GM19324 (cell line): ENCODE results near the gene CCDC152.
"Not testable (repeated sequence)": the region's sequence is repeated elsewhere in the genome, so short reads cannot be mapped to it uniquely, and the experiment has no call there.

Experiments
- ATAC-seq: cut with Tn5 transposase; IDR thresholded peaks from one replicate; pipeline ENCODE4 v1.9.1; 2021; ENCODE audit warnings: mild to moderate bottlenecking, moderate library complexity; ENCODE audit not compliant: unreplicated experiment, low FRiP score

The CCDC152 gene, protein sequence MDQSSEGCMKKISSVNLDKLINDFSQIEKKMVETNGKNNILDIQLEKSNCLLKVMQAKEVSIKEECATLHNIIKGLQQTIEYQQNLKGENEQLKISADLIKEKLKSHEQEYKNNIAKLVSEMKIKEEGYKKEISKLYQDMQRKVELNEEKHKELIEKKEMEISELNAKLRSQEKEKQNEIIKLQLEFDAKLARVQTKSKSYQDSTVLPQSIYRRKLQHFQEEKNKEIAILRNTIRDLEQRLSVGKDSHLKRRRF

DNA sequence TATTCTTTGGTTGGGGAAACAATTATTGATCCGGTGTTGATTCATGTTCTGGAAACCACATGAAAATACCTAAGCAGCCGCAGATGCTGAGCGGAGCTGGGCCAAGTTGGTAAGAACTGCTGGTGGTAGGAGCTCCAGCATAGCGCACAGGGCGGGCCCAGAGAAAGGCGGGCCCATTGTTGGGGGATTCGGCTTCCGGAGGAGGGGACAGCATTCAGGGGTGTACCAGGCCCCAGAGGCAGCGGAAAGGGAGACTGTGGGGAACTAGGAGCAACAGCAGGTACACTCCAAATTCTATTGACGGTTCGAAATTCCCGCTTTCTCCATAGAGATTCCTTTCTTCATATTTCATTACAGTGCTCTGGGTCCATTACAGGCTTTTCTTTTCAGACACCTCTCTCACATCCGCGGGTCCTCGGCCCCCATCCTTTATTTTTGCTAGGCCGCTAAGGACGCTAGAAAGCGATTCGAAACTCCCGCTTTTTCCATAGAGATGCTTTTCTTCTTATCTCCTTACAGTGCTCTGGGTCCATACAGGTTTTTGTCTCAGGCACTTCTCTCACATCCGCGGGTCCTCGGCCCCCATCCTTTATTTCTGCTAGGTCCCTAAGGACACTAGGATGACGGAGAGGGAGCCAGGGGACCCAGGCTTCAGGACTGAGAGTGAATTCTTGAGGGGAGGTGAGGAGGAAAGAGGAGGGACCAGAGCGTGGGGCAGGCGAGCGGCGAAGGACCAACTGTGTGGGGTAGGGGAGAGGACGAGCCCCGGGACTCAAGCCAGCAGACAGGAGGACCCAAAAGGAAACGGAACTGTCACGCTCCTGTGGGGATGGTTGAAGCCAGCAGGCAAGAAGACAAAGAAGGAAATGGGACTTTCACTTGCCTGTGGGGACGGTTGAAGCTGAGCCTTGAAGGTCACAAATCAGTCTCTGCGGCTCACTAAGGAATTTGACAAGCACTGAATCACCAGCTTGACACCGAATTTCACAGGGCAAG, at the start of gene CCDC152:
Gene CCDC152 (plus strand): TSS at position 213 of the 996 bp plus-strand sequence. CDS start 2,304 bp downstream, outside the sequence.
- peak; percentile 64 for ATAC-seq

DNA sequence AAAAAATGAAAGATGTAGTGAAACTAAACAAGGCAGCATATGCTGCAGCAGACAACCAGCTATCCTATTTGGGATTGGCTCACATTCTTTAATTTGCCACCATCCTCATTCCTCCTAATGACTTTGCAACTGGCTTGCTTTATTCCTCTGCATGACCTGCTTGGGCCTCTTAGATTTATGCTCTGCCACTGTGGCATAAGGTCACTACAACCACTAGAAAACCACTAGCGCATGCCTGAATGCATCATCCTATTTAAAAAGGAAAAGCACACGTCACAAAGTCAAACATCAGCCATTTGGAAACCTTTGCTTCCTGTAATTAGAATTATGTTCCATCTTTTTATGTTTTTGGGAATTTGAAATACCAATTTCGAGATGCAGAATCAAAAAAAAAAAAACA, 40.8 kb upstream of the CCDC152 start:
- no peak for ATAC-seq

DNA sequence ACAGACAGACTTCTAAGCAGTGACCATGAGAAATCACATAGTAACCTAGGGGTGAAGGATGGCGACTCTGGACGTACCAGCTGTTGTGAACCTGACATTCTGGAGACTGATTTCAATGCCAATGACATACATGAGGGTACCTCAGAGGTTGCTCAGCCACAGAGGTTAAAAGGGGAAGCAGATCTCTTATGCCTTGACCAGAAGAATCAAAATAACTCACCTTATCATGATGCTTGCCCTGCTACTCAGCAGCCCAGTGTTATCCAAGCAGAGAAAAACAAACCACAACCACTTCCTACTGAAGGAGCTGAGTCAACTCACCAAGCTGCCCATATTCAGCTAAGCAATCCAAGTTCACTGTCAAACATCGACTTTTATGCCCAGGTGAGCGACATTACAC, 38.0 kb upstream of the CCDC152 start:
- ATAC-seq, result no peak

DNA sequence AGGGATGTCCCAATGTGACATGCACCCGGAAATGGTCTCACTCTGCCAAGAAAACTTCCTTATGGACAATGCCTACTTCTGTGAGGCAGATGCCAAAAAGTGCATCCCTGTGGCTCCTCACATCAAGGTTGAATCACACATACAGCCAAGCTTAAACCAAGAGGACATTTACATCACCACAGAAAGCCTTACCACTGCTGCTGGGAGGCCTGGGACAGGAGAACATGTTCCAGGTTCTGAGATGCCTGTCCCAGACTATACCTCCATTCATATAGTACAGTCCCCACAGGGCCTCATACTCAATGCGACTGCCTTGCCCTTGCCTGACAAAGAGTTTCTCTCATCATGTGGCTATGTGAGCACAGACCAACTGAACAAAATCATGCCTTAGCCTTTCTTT, 37.6 kb upstream of the CCDC152 start:
- no peak for ATAC-seq

DNA sequence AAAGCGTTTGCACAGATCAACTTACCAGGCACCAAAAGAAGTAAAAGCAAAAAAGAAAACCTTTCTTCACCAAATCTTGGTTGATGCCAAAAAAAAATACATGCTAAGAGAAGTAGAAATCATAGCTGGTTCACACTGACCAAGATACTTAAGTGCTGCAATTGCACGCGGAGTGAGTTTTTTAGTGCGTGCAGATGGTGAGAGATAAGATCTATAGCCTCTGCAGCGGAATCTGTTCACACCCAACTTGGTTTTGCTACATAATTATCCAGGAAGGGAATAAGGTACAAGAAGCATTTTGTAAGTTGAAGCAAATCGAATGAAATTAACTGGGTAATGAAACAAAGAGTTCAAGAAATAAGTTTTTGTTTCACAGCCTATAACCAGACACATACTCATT, 36.4 kb upstream of the CCDC152 start:
- ATAC-seq, result no peak

GRCh38 chr5:42721484-42721883, 35.1 kb upstream of the CCDC152 start:
- ATAC-seq, result no peak

DNA sequence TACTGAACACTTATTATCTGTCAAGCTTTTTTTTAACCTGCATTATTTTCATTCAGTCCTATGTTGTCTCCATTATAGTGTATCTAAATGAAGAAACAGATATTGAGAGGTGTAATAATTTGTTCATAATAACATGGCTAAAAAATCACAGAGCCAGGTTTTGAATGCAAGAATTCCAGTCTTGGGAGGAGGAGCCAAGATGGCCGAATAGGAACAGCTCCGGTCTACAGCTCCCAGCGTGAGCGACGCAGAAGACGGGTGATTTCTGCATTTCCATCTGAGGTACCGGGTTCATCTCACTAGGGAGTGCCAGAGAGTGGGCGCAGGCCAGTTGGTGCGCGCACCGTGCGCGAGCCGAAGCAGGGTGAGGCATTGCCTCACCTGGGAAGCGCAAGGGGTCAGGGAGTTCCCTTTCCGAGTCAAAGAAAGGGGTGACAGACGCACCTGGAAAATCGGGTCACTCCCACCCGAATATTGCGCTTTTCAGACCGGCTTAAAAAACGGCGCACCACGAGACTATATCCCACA, 22.0 kb upstream of the CCDC152 start:
- not testable (repeated sequence) for ATAC-seq

GRCh38 chr5:42740920-42741319, 15.7 kb upstream of the CCDC152 start:
- ATAC-seq, result no peak

DNA sequence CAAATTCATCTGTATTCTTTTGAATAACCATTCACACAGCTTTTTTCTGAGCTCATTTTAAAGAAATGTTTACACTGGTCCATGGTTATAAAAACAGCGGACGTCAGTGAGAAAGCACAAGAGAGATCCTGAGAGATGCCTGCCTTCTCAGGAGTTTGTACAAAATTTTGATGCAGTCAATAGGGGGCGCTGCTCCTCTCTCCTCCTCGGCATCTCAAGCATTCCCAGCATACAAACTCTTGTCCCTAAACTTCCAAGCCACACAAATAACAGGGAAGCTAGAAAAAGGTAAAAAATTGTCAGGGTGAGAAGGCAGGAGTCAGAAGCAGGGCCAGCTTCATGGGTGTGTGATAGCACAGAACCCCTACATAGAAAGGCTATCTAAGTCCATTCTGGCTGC, 11.2 kb upstream of the CCDC152 start:
- ATAC-seq, result no peak

GRCh38 chr5:42745856-42746255, 10.8 kb upstream of the CCDC152 start:
- ATAC-seq, result no peak

GRCh38 chr5:42749020-42749419, 7.6 kb upstream of the CCDC152 start:
- ATAC-seq, result no peak

DNA sequence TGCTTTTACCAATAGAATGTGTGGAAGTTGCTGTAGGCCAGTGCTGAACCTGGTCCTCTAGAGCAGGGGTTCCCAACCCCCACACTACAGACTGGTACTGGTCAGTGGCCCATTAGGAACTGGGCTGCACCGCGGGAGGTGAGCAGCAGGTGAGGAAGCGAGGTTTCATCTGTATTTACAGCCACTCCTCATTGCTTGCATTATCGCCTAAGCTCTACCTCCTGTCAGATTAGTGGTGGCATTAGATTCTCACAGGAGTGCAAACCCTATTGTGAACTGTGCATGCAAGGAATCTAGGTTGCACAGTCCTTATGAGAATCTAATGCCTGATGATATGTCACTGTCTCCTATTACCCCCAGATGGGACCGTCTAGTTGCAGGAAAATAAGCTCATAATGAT, 6.1 kb upstream of the CCDC152 start:
- no peak for ATAC-seq

GRCh38 chr5:42751044-42751443, 5.6 kb upstream of the CCDC152 start:
- ATAC-seq, result no peak

DNA sequence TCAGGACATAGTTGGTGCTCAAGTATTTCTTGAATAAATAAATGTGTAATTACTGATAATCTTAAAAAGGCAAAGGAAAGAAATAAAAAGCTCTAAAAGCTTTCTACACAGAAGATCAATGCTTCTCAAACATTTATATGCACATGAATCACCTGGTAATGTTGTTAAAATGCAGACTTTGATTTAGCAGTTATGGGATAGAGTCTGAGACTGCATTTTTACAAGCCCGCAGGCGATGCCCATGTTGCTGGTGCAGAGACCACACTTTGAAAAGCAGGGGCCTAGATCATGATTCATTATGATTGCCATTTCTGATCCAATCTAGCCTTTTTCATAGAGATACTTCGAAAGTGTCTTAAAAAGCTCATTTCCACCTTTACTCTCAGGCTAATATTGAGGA, 3.5 kb upstream of the CCDC152 start:
- ATAC-seq, result no peak

DNA sequence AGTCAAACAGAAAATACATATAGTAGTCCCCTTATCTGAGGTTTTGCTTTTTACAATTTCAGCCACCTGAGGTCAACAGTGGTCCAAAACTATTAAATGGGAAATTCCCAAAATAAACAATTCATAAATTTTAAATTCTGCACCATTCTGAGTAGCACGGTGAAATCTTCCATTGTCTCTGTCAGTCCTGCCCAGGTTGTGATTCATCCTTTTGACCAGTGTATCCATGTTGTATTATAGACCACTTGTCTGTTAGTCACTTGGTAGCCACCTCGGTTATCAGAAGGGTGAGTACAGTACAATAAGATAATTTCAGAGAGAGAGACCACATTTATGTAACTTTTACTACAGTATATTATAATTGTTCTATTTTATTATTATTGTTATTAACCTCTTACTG, 2.8 kb downstream of the CCDC152 start:
- ATAC-seq, result no peak

DNA sequence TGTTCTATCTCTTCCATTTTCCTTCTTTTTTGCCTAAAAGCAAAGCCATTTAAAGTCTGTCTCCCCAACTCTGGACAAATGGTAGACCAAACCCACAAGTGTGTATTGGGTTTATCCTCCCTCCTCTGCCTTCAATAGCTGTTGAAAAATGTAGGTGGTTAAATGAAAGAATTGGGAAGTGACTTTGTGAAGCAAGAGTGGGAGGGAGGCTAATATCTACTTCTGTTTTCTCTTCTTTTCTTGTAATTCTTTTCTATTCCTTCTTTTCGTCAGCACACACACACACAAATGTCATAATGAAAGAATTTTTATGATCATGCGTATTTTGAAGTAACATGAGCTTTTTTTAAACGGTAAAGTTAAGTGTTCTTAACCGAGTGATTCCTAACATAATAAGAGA, 3.8 kb downstream of the CCDC152 start:
- no peak for ATAC-seq

- ATAC-seq, result no peak
Observed at GRCh38 chr5:42761791-42762190, 5.2 kb downstream of the CCDC152 start.

- no peak for ATAC-seq
Observed at GRCh38 chr5:42767491-42768105, 11.0 kb downstream of the CCDC152 start.

DNA sequence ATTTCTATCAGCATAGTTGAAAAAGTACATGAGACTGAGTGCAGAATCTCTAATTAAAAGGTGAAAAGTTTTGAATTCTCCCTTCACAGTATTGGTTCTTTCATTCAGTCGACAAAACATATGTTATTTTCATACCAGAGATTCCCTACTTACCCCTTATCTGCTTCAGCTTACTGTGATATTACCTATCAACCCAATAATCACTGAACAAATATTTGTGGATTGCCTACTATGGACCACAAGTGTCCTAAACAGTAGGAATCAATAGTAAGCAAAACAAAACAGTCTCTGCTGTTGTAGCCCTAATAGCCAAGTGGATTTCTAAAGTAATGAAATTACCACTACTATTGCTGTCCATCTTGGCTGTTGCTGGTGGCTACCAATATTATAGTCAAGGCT, 11.5 kb downstream of the CCDC152 start:
- no peak for ATAC-seq

GRCh38 chr5:42770003-42770402, 13.4 kb downstream of the CCDC152 start:
- ATAC-seq, result no peak
